ENCODE measurements around the gene CYP3A5.
A peak's percentile ranks its signal among the peaks of the same experiment; 100 is the strongest.
"Not testable (repeated sequence)": the region's sequence is repeated elsewhere in the genome, so short reads cannot be mapped to it uniquely, and the experiment has no call there.

The CYP3A5 gene

GRCh38 chr7:99643464-99643863 lies 36.3 kb downstream of the CYP3A5 start:
- no peak for DNase-seq (ENCODE audit: low read depth in 2 of 3, low spot score in 2 of 3)

- DNase-seq (ENCODE audit: low read depth in 2 of 3, low spot score in 2 of 3), result no peak
Observed at GRCh38 chr7:99642027-99642426, 37.8 kb downstream of the CYP3A5 start.

- DNase-seq (ENCODE audit: low read depth in 2 of 3, low spot score in 2 of 3), result no peak
Observed at GRCh38 chr7:99639267-99639666, 40.5 kb downstream of the CYP3A5 start.

- DNase-seq (ENCODE audit: low read depth in 2 of 3, low spot score in 2 of 3), result no peak
Observed at GRCh38 chr7:99638731-99639130, 41.1 kb downstream of the CYP3A5 start.

GRCh38 chr7:99637414-99637813 lies 42.4 kb downstream of the CYP3A5 start:
- DNase-seq (ENCODE audit: low read depth in 2 of 3, low spot score in 2 of 3), result not testable (repeated sequence)

GRCh38 chr7:99631295-99632109 lies 48.3 kb downstream of the CYP3A5 start:
- no peak for DNase-seq (ENCODE audit: low read depth in 2 of 3, low spot score in 2 of 3)

- DNase-seq (ENCODE audit: low read depth in 2 of 3, low spot score in 2 of 3), result no peak
Observed at GRCh38 chr7:99629643-99630042, 50.2 kb downstream of the CYP3A5 start.

GRCh38 chr7:99628471-99629465 lies 51.0 kb downstream of the CYP3A5 start:
- DNase-seq (ENCODE audit: low read depth in 2 of 3, low spot score in 2 of 3), result no peak

GRCh38 chr7:99627513-99627912 lies 52.3 kb downstream of the CYP3A5 start:
- no peak for DNase-seq (ENCODE audit: low read depth in 2 of 3, low spot score in 2 of 3)

- no peak for DNase-seq (ENCODE audit: low read depth in 2 of 3, low spot score in 2 of 3)
Observed at GRCh38 chr7:99626661-99627060, 53.1 kb downstream of the CYP3A5 start.

GRCh38 chr7:99625961-99626360 lies 53.8 kb downstream of the CYP3A5 start:
- DNase-seq (ENCODE audit: low read depth in 2 of 3, low spot score in 2 of 3), result no peak

- no peak for DNase-seq (ENCODE audit: low read depth in 2 of 3, low spot score in 2 of 3)
Observed at GRCh38 chr7:99625321-99625720, 54.5 kb downstream of the CYP3A5 start.

- DNase-seq (ENCODE audit: low read depth in 2 of 3, low spot score in 2 of 3), result peak in 2 of 3 experiments; percentile 39 to 59
Observed at GRCh38 chr7:99624484-99624883, 55.3 kb downstream of the CYP3A5 start.

- no peak for DNase-seq (ENCODE audit: low read depth in 2 of 3, low spot score in 2 of 3)
Observed at GRCh38 chr7:99623702-99624447, 55.9 kb downstream of the CYP3A5 start.

- DNase-seq (ENCODE audit: low read depth in 2 of 3, low spot score in 2 of 3), result no peak
Observed at GRCh38 chr7:99623091-99623693, 56.6 kb downstream of the CYP3A5 start.

GRCh38 chr7:99622596-99622995 lies 57.2 kb downstream of the CYP3A5 start:
- DNase-seq (ENCODE audit: low read depth in 2 of 3, low spot score in 2 of 3), result no peak

- DNase-seq (ENCODE audit: low read depth in 2 of 3, low spot score in 2 of 3), result no peak
Observed at GRCh38 chr7:99621271-99621670, 58.5 kb downstream of the CYP3A5 start.

GRCh38 chr7:99619571-99620130 lies 60.1 kb downstream of the CYP3A5 start:
- no peak for DNase-seq (ENCODE audit: low read depth in 2 of 3, low spot score in 2 of 3)

- DNase-seq (ENCODE audit: low read depth in 2 of 3, low spot score in 2 of 3), result no peak
Observed at GRCh38 chr7:99618726-99619125, 61.1 kb downstream of the CYP3A5 start.

- DNase-seq (ENCODE audit: low read depth in 2 of 3, low spot score in 2 of 3), result no peak
Observed at GRCh38 chr7:99617192-99617781, 62.5 kb downstream of the CYP3A5 start.

All from activated CD8-positive, alpha-beta memory T cell treated with anti-CD3 and anti-CD28 coated beads for 48 hours (primary cell).